SKM-1 (cell line): Measurements from ENCODE around the gene PRKAR1B.

Experiments
- DNase-seq: peaks from one replicate; lab custom pipeline; 2025; ENCODE audit not compliant: unreplicated experiment; lab: John Stamatoyannopoulos, UW

The PRKAR1B gene

GRCh38 chr7:741850-742249 lies 14.8 kb upstream of the PRKAR1B start:
- DNase-seq: no peak

GRCh38 chr7:741191-741671 lies 14.2 kb upstream of the PRKAR1B start:
- no peak for DNase-seq

- DNase-seq: no peak
Measured at GRCh38 chr7:739983-740942, 13.2 kb upstream of the PRKAR1B start.

- no peak for DNase-seq
Measured at GRCh38 chr7:739455-739982, 12.4 kb upstream of the PRKAR1B start.

GRCh38 chr7:738723-739454 lies 11.8 kb upstream of the PRKAR1B start:
- DNase-seq: no peak

GRCh38 chr7:738241-738640 lies 11.2 kb upstream of the PRKAR1B start:
- no peak for DNase-seq

GRCh38 chr7:734808-735207 lies 7.7 kb upstream of the PRKAR1B start:
- no peak for DNase-seq

- no peak for DNase-seq
Measured at GRCh38 chr7:734214-734613, 7.1 kb upstream of the PRKAR1B start.

GRCh38 chr7:732556-732955 lies 5.5 kb upstream of the PRKAR1B start:
- no peak for DNase-seq

- DNase-seq: no peak
Measured at GRCh38 chr7:732094-732541, 5.0 kb upstream of the PRKAR1B start.

- DNase-seq: no peak
Measured at GRCh38 chr7:731440-732085, 4.5 kb upstream of the PRKAR1B start.

GRCh38 chr7:730501-731439 lies 3.7 kb upstream of the PRKAR1B start:
- DNase-seq: no peak

- no peak for DNase-seq
Measured at GRCh38 chr7:729140-730000, 2.3 kb upstream of the PRKAR1B start.

- no peak for DNase-seq
Measured at GRCh38 chr7:728602-729001, 1.5 kb upstream of the PRKAR1B start.

- DNase-seq: no peak
Measured at GRCh38 chr7:727806-728460, 852 bp upstream of the PRKAR1B start.

- DNase-seq: no peak
Measured at GRCh38 chr7:726854-727103, 302 bp downstream of the PRKAR1B start.

- DNase-seq: peak; percentile 79
Measured at GRCh38 chr7:726084-726853, 812 bp downstream of the PRKAR1B start, which contains the start of gene DNAAF5. Gene DNAAF5 (plus strand): TSS chr7:726699. CDS start chr7:726721, 22 bp downstream.
